Liver (tissue), 9 donors: ENCODE data around the gene TRIM51. TPM values are rescaled to one million over a fixed set of nuclear protein-coding genes. Genes with fewer than 3 reads are reported as not detected.

Experiments
- DNase-seq: peaks from one replicate; pipeline ENCODE4 v3.0.0-alpha.2; 2017; ENCODE audit warnings: low spot score
- H3K27ac ChIP-seq, 2 donors: one replicate each; pipeline ENCODE4 v1.7.0; 2013; ENCODE audit warnings: inconsistent platforms in 2 of 2, low read length in 2 of 2, control low read depth in 1 of 2, low read depth in 1 of 2, mild to moderate bottlenecking in 1 of 2
- H3K27me3 ChIP-seq, 4 donors: one replicate each; pipeline versions ENCODE4 v1.6.1 to v1.7.0; 2013; ENCODE audit warnings: low read length in 3 of 4, inconsistent platforms in 1 of 4, mild to moderate bottlenecking in 1 of 4, moderate library complexity in 1 of 4; ENCODE audit not compliant: control insufficient read depth in 4 of 4, insufficient read depth in 4 of 4
- H3K36me3 ChIP-seq, 4 donors: one replicate each; pipeline versions ENCODE4 v1.6.1 to v1.7.0; 2013; ENCODE audit warnings: low read length in 3 of 4, mild to moderate bottlenecking in 3 of 4, low read depth in 1 of 4, moderate library complexity in 1 of 4; ENCODE audit not compliant: control insufficient read depth in 4 of 4, insufficient read depth in 3 of 4
- H3K4me1 ChIP-seq, 4 donors: one replicate each; pipeline versions ENCODE4 v1.6.1 to v1.7.0; 2013; ENCODE audit warnings: low read length in 3 of 4, mild to moderate bottlenecking in 3 of 4, moderate library complexity in 1 of 4; ENCODE audit not compliant: control insufficient read depth in 4 of 4, insufficient read depth in 4 of 4
- H3K4me3 ChIP-seq, 3 donors: one replicate each; pipeline versions ENCODE4 v1.6.1 to v1.7.0; 2013; ENCODE audit warnings: low read length in 3 of 3, control low read depth in 1 of 3, low read depth in 1 of 3, mild to moderate bottlenecking in 1 of 3
- H3K9ac ChIP-seq, 2 donors: one replicate each; pipeline ENCODE4 v1.7.0; 2013; ENCODE audit warnings: low read length in 2 of 2, mild to moderate bottlenecking in 2 of 2, moderate library complexity in 2 of 2, control low read depth in 1 of 2, low read depth in 1 of 2
- H3K9me3 ChIP-seq, 4 donors: one replicate each; pipeline versions ENCODE4 v1.6.1 to v1.7.0; 2013; ENCODE audit warnings: low read length in 3 of 4; ENCODE audit not compliant: control insufficient read depth in 4 of 4
- ATF3 ChIP-seq: IDR thresholded peaks from 2 replicates; pipeline ENCODE4 v1.6.1; 2016; ENCODE audit warnings: antibody characterized with exemption
- CTCF ChIP-seq: fragments of 150-350 bp; IDR thresholded peaks from 2 replicates; pipeline ENCODE4 v1.5.1; 2017; ENCODE audit warnings: improper control_type of control experiment, low read depth, low read length; ENCODE audit not compliant: missing input control
- EGR1 ChIP-seq, 2 donors: IDR thresholded peaks; 2 replicates each; pipeline ENCODE4 v1.6.1; 2016 to 2018; ENCODE audit warnings: antibody characterized with exemption in 2 of 2, low read depth in 2 of 2
- FOXA1 ChIP-seq: IDR thresholded peaks from 2 replicates; pipeline ENCODE4 v1.6.1; 2016; ENCODE audit warnings: antibody characterized with exemption
- FOXA2 ChIP-seq: IDR thresholded peaks from 2 replicates; pipeline ENCODE4 v1.6.1; 2016; ENCODE audit warnings: antibody characterized with exemption
- GABPA ChIP-seq, 2 donors: IDR thresholded peaks in 1 of 2; conservative IDR thresholded peaks in 1 of 2; 2 replicates each; pipeline ENCODE4 v1.6.1; 2016; ENCODE audit warnings: antibody characterized with exemption in 2 of 2, mild to moderate bottlenecking in 1 of 2, moderate library complexity in 1 of 2
- HNF4A ChIP-seq, 2 donors: conservative IDR thresholded peaks; 2 replicates each; pipeline ENCODE4 v1.6.1; 2016; ENCODE audit warnings: antibody characterized with exemption in 2 of 2, mild to moderate bottlenecking in 2 of 2
- JUND ChIP-seq, 2 donors: IDR thresholded peaks; 2 replicates each; pipeline ENCODE4 v1.6.1; 2016; ENCODE audit warnings: antibody characterized with exemption in 2 of 2
- MAX ChIP-seq: IDR thresholded peaks from 2 replicates; pipeline ENCODE4 v1.6.1; 2016; ENCODE audit warnings: antibody characterized with exemption
- NR2F2 ChIP-seq: IDR thresholded peaks from 2 replicates; pipeline ENCODE4 v1.6.1; 2016; ENCODE audit warnings: antibody characterized with exemption
- RAD21 ChIP-seq, 2 donors: IDR thresholded peaks; 2 replicates each; pipeline ENCODE4 v1.6.1; 2016; ENCODE audit warnings: antibody characterized with exemption in 2 of 2, mild to moderate bottlenecking in 2 of 2
- REST ChIP-seq: IDR thresholded peaks from 2 replicates; pipeline ENCODE4 v1.6.1; 2016; ENCODE audit warnings: antibody characterized with exemption, mild to moderate bottlenecking
- RXRA ChIP-seq, 2 donors: IDR thresholded peaks; 2 replicates each; pipeline ENCODE4 v1.6.1; 2017 to 2018; ENCODE audit warnings: antibody characterized with exemption in 2 of 2, mild to moderate bottlenecking in 1 of 2
- SP1 ChIP-seq: IDR thresholded peaks from 2 replicates; pipeline ENCODE4 v1.6.1; 2018; ENCODE audit warnings: antibody characterized with exemption, mild to moderate bottlenecking
- TAF1 ChIP-seq: conservative IDR thresholded peaks from 2 replicates; pipeline ENCODE4 v1.6.1; 2016; ENCODE audit warnings: antibody characterized with exemption, mild to moderate bottlenecking
- WGBS: extraction: QIAGEN DNeasy Blood & Tissue Kit; methylation state at CpG from one replicate; pipeline ENCODE4 v1.1.7; 2013; 5-methylcytosine and 5-hydroxymethylcytosine counted together
- polyA plus RNA-seq, 2 donors: library from polyadenylated mRNA; stranded (reverse) in 1 of 2; unstranded in 1 of 2; fragments of 200-250 nt in 1 of 2; fragments of >200 nt in 1 of 2; fragmentation: Nextera tagmentation in 1 of 2; extraction: Ambion mirVana in 1 of 2; gene quantifications; one replicate each; pipeline versions ENCODE4 v1.2.1 to v1.2.3, GENCODE V29; 2013 to 2015
- total RNA-seq, 2 donors: library from RNA; depleted of rRNA; stranded (reverse); fragments of >200 nt; gene quantifications; one replicate each; pipeline ENCODE4 v1.2.3, GENCODE V29; 2014
- donor health status: healthy.
- donor health status: healthy.
- donor health status: healthy.
- donor health status: healthy.
- donor health status: healthy.

TRIM51 gene
- total and polyA plus RNA-seq, 4 donors: not detected

GRCh38 chr11:55914482-55914881, 31.4 kb downstream of the TRIM51 start, which contains the start of gene OR5W2 (continued):
- TF ChIP-seq JUND (IDR thresholded peaks at IDR 0.05): no peak
- no peak for TF ChIP-seq SP1

GRCh38 chr11:55920537-55920936, 37.4 kb downstream of the TRIM51 start:
- Histone ChIP-seq H3K4me1 (no peaks in the 10 kb centered on the region), H3K27ac (no peak overlapping the region), H3K9me3 (no peaks in the 10 kb centered on the region), H3K27me3 (no peaks in the 10 kb centered on the region), H3K4me3 (no peak overlapping the region), H3K9ac (no peak overlapping the region), H3K36me3 (no peaks in the 10 kb centered on the region)
- 71% methylated on average over 5 of the region's 5 CpGs for WGBS
- no peak for DNase-seq
- TF ChIP-seq RXRA (IDR thresholded peaks at IDR 0.05): no peak
- no peak for TF ChIP-seq JUND (IDR thresholded peaks at IDR 0.05)
- no peak for TF ChIP-seq EGR1 (IDR thresholded peaks at IDR 0.05; ENCODE audit: low read depth in 2 of 2)
- TF ChIP-seq HNF4A (conservative IDR thresholded peaks at IDR 0.05): no peak
- no peak for TF ChIP-seq ATF3
- no peak for TF ChIP-seq TAF1
- TF ChIP-seq GABPA (IDR thresholded peaks at IDR 0.05 in 1 of 2, conservative IDR thresholded peaks at IDR 0.05 in 1 of 2): no peak
- no peak for TF ChIP-seq SP1
- TF ChIP-seq REST: no peak
- TF ChIP-seq CTCF: no peak
- no peak for TF ChIP-seq NR2F2
- no peak for TF ChIP-seq FOXA2

- DNase-seq: no peak
- Histone ChIP-seq H3K9me3 (no peaks in the 10 kb centered on the region), H3K9ac (no peak within 1 kb of the TSS), H3K36me3 (no peaks in the 10 kb centered on the region), H3K4me3 (no peak within 1 kb of the TSS), H3K27me3 (peaks cover 0 to 9% (median 0%) of the 10 kb centered on the region in 4 donors), H3K4me1 (no peaks in the 10 kb centered on the region), H3K27ac (no peak within 1 kb of the TSS)
- WGBS: 45% methylated on average over 2 of the region's 2 CpGs
- TF ChIP-seq REST: no peak
- TF ChIP-seq MAX: no peak
- no peak for TF ChIP-seq FOXA1
- TF ChIP-seq HNF4A (conservative IDR thresholded peaks at IDR 0.05): no peak
- TF ChIP-seq JUND (IDR thresholded peaks at IDR 0.05): no peak
- TF ChIP-seq RAD21 (IDR thresholded peaks at IDR 0.05): no peak
Observed at GRCh38 chr11:55936300-55936699, 53.2 kb downstream of the TRIM51 start, which contains the start of gene OR5I1. TSS of gene OR5I1 (minus strand) at chr11:55936400. CDS start at chr11:55936400, 0 bp downstream.
